RPMI8226 (cell line): ENCODE results near the gene ENTPD2.

Experiments used
- DNase-seq: peaks from one replicate; pipeline ENCODE4 v3.0.0-alpha.2; 2015

The ENTPD2 gene

GRCh38 chr9:137027369-137028262 lies 26.2 kb downstream of the ENTPD2 start, which contains the start of gene ABCA2:
Gene ABCA2, minus strand, starts transcription at chr9:137028237. Its CDS starts 97 bp downstream, at chr9:137028140.
- no peak for DNase-seq

GRCh38 chr9:137026828-137027227 lies 27.0 kb downstream of the ENTPD2 start:
- DNase-seq, result no peak

GRCh38 chr9:137026384-137026783 lies 27.5 kb downstream of the ENTPD2 start:
- no peak for DNase-seq

GRCh38 chr9:137025517-137025966 lies 28.3 kb downstream of the ENTPD2 start:
- peak; percentile 81 for DNase-seq

GRCh38 chr9:137023583-137023991 lies 30.3 kb downstream of the ENTPD2 start:
- DNase-seq, result no peak

GRCh38 chr9:137023157-137023556 lies 30.7 kb downstream of the ENTPD2 start:
- DNase-seq, result no peak

- DNase-seq, result no peak
These were observed 31.2 kb downstream of the ENTPD2 start for GRCh38 chr9:137022662-137023008.

- peak; percentile 73 for DNase-seq
These were observed 31.7 kb downstream of the ENTPD2 start for GRCh38 chr9:137021979-137022661.

- DNase-seq, result no peak
These were observed 32.3 kb downstream of the ENTPD2 start for GRCh38 chr9:137021568-137021978.

GRCh38 chr9:137020771-137021567 lies 32.9 kb downstream of the ENTPD2 start:
- DNase-seq, result no peak

GRCh38 chr9:137019891-137020683 lies 33.8 kb downstream of the ENTPD2 start:
- no peak for DNase-seq

- DNase-seq, result no peak
These were observed 34.9 kb downstream of the ENTPD2 start for GRCh38 chr9:137018761-137019559.

- no peak for DNase-seq
These were observed 35.9 kb downstream of the ENTPD2 start for GRCh38 chr9:137017791-137018497.

GRCh38 chr9:137017071-137017470 lies 36.8 kb downstream of the ENTPD2 start:
- DNase-seq, result no peak

- DNase-seq, result no peak
These were observed 37.4 kb downstream of the ENTPD2 start for GRCh38 chr9:137016436-137016835.

- DNase-seq, result no peak
These were observed 37.9 kb downstream of the ENTPD2 start for GRCh38 chr9:137015976-137016375.

- no peak for DNase-seq
These were observed 38.3 kb downstream of the ENTPD2 start for GRCh38 chr9:137015540-137015930.

GRCh38 chr9:137014776-137015539 lies 38.9 kb downstream of the ENTPD2 start:
- no peak for DNase-seq

GRCh38 chr9:137014166-137014565 lies 39.7 kb downstream of the ENTPD2 start:
- DNase-seq, result no peak

GRCh38 chr9:137013571-137013940 lies 40.3 kb downstream of the ENTPD2 start:
- DNase-seq, result no peak
